Heart right ventricle (tissue), 16 donors: ENCODE data around the gene SPTBN5. TPM values are rescaled to one million over a fixed set of nuclear protein-coding genes. Genes with fewer than 3 reads are reported as not detected.

Experiments used
- ATAC-seq, 8 donors: fragments of 200-7000 bp; cut with Tn5 transposase; one replicate each; pipeline ENCODE4 v1.9.1; 2020; ENCODE audit warnings: mild to moderate bottlenecking in 8 of 8, moderate library complexity in 8 of 8, moderate number of reproducible peaks in 1 of 8
- DNase-seq, 2 donors: peaks; one replicate each; pipeline ENCODE4 v3.0.0-alpha.2; 2020
- H3K27ac ChIP-seq, 10 donors: fragments of 200-600 bp; sonication (generic) in 2 of 10; one replicate each; pipeline versions ENCODE4 v1.5.0 to v1.8.0; 2020 to 2022; ENCODE audit warnings: mild to moderate bottlenecking in 3 of 10
- H3K27me3 ChIP-seq, 7 donors: fragments of 200-600 bp; one replicate each; pipeline ENCODE4 v1.8.0; 2021 to 2022; ENCODE audit warnings: mild to moderate bottlenecking in 2 of 7
- H3K36me3 ChIP-seq, 9 donors: fragments of 200-600 bp; sonication (generic) in 1 of 9; one replicate each; pipeline versions ENCODE4 v1.5.0 to v1.8.0; 2020 to 2022; ENCODE audit warnings: mild to moderate bottlenecking in 2 of 9
- H3K4me1 ChIP-seq, 9 donors: fragments of 200-600 bp; sonication (generic) in 1 of 9; one replicate each; pipeline versions ENCODE4 v1.5.0 to v1.8.0; 2020 to 2022; ENCODE audit warnings: mild to moderate bottlenecking in 4 of 9
- H3K4me3 ChIP-seq, 10 donors: fragments of 200-600 bp; sonication (generic) in 2 of 10; one replicate each; pipeline versions ENCODE4 v1.5.0 to v1.8.0; 2020 to 2022; ENCODE audit warnings: mild to moderate bottlenecking in 7 of 10, moderate library complexity in 2 of 10
- H3K9me3 ChIP-seq, 11 donors: fragments of 200-600 bp in 10 of 11; sonication (generic) in 2 of 11; one replicate each; pipeline versions ENCODE4 v1.5.0 to v1.8.0; 2013 to 2022; ENCODE audit warnings: mild to moderate bottlenecking in 2 of 11, control low read depth in 1 of 11, moderate library complexity in 1 of 11
- WGBS, 2 donors: extraction: QIAGEN DNeasy Blood & Tissue Kit; methylation state at CpG; one replicate each; pipeline ENCODE4 v1.1.7; 2013; ENCODE audit warnings: inconsistent platforms in 1 of 2; 5-methylcytosine and 5-hydroxymethylcytosine counted together
- intact Hi-C, 10 donors: fragments of 100-400 bp; cut with DNase I; formaldehyde crosslinking; loops; one replicate each; pipeline versions ENCODE4 v1.11.1 to v1.14.2; 2022
- polyA plus RNA-seq, 2 donors: library from polyadenylated mRNA; stranded (reverse); fragments of 200-250 nt; gene quantifications; one replicate each; pipeline ENCODE4 v1.2.3, GENCODE V29; 2013
- total RNA-seq, 10 donors: library from RNA; stranded (reverse); fragmentation: NEBNext Ultra II Directional in 3 of 10; extraction: Animal tissue kit (Norgen Biotek cat#: 25700) in 3 of 10; gene quantifications; one replicate each; pipeline versions ENCODE4 v1.2.1 to v1.2.4, GENCODE V29; 2021 to 2023
- TF ChIP-seq, protein P1 (sequence below), 9 donors: fragments of 200-600 bp; sonication (generic) in 2 of 9; IDR thresholded peaks; one replicate each; pipeline versions ENCODE4 v1.5.0 to v1.8.0; 2021 to 2022; ENCODE audit warnings: antibody characterized with exemption in 9 of 9, mild to moderate bottlenecking in 5 of 9, moderate library complexity in 1 of 9
- donor health status: Arrhythmogenic right ventricular cardiomyopathy.
- donor health status: ischemic (EF 13 %, LVEDD 7.1; RV severe dilation, severe dysfunction).
- donor health status: healthy with polysubstance abuse.
- donor health status: DM: no; HTN: yes; CAD: no.
- donor health status: DM: no; HTN: no; CAD: no.
- donor health status: ischemic (EF 25% LVEDD 6.9; RV normal size, moderate dysfunction).
- donor health status: ischemic (EF 25% LVEDD 5.7; RV mildly dilated, moderate dysfunction).
- donor health status: healthy.
- donor health status: DM: yes; HTN: yes; CAD: no.
- donor health status: Ischemic cardiomyopathy.
- donor health status: ischemic (EF 35%, LVEDD 5.7; RV mildly dilated, moderate dysfunction).
- donor health status: nonischemic (EF 11% LVEDD 7.7; RV severe dilation, severe dysfunction).
- donor health status: DM: yes; HTN: yes; CAD: no.
- donor health status: PGD.
- donor health status: ischemic (EF 29% LVEDD 5.4; RV normal size, mild dysfunction).
- donor health status: nonischemic (EF 23%, LVEDD 6.1; RV moderate dilation, normal function).

The SPTBN5 gene
- total and polyA plus RNA-seq, 12 donors: 0.94 to 8.7 (median 2.4) TPM

DNA sequence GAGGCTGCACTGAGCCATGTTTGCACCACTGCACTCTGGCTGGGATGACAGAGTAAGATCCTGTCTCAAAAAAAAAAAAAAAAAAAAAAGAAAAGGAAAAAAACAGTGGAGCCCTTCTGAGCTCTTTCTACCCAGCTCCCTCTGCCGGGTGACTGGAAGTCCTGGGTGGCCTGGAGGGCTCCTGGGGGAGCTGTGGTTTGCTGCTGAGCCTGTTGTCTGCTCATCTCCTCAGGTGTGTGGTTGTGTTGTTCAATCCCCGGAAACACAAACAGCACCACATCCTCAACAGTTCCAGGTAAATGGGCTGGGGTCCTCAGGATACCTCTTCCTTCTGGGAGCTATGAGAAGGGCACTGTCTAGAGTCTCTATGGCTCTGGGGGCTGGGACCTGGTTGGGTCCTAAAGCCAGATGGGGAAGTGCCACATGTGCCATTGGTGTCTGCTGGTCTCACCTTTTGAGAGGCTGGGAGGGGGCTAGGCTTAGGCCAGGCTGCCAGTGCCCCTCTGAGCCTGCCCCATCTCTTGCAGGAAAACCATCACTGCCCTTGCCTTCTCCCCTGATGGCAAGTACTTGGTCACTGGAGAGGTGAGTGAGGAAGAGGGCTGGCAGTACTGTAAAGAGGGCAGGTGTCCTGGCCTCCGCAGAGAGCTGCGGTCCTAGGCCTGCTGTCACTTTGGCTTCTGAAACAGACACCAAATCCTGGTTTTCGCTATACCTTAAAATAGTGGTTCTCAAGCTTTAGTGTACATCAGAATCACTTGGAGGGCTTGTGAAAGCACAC, 83.0 kb downstream of the SPTBN5 start:
- Histone ChIP-seq H3K36me3 (peaks cover 0 to 40% (median 0%) of the 10 kb centered on the region in 9 donors), H3K9me3 (no peaks in the 10 kb centered on the region), H3K27me3 (no peaks in the 10 kb centered on the region), H3K27ac (no peak overlapping the region), H3K4me3 (no peak overlapping the region), H3K4me1 (peaks cover 0 to 27% (median 6%) of the 10 kb centered on the region in 9 donors)
- intact Hi-C loops: loop anchor here (1.0 to 10.0 kb wide), 11 partner anchors 37 to 346 kb away; partner anchors contain the start of genes MAPKBP1 (in 7 of the 10) and TYRO3 (in 5 of the 10)
- TF ChIP-seq, protein P1, sequence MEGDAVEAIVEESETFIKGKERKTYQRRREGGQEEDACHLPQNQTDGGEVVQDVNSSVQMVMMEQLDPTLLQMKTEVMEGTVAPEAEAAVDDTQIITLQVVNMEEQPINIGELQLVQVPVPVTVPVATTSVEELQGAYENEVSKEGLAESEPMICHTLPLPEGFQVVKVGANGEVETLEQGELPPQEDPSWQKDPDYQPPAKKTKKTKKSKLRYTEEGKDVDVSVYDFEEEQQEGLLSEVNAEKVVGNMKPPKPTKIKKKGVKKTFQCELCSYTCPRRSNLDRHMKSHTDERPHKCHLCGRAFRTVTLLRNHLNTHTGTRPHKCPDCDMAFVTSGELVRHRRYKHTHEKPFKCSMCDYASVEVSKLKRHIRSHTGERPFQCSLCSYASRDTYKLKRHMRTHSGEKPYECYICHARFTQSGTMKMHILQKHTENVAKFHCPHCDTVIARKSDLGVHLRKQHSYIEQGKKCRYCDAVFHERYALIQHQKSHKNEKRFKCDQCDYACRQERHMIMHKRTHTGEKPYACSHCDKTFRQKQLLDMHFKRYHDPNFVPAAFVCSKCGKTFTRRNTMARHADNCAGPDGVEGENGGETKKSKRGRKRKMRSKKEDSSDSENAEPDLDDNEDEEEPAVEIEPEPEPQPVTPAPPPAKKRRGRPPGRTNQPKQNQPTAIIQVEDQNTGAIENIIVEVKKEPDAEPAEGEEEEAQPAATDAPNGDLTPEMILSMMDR (IDR thresholded peaks at IDR 0.05): no peak
- DNase-seq (no peak), ATAC-seq (peak in 4 of 8 donors; percentile 6 to 10 (median 8))
- WGBS, 2 donors: 95% methylated on average over 5 of the region's 5 CpGs

DNA sequence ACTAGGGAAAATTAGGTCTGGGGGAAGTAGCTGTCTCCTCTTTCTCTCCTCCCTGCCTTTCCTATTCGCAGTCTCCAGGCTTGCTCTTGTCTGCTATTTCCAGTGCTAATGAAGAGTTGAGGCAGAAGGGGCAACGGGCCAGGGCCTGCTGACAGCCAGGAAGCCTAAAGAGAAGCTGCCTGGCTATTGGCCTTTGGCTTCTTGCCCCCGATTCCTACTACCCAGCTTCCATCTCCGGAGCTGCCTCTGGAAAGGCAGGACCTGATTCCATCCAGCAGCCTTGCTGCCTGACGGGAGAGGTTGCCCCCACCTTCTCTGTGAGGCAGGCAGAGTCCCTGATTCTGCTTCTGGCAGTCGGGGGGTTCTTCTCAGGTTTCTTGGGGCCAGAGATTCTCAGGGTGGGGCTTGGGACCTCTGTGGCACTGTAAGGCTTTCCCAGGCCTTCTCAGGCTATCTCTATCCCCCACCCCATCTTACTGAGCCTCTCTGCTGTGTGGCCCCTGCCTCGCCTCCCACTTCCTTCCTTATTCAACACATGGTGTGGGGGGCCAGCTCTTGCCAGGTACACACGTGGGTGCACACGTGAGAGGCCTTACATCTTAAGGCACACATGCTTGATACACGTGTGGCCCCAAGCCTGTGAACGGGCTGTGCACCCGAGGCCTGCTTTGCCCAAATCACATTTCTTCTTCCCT, 84.2 kb downstream of the SPTBN5 start:
- TF ChIP-seq, protein P1 (IDR thresholded peaks at IDR 0.05): no peak
- no peak for ATAC-seq
- intact Hi-C loops: loop anchor here in 9 of 10 donors (5.0 to 10.0 kb wide), 8 partner anchors 37 to 345 kb away; partner anchors contain the start of genes TYRO3 (in 5 of the 9) and MAPKBP1 (in 3 of the 9)
- H3K9me3 ChIP-seq: no peaks in the 10 kb centered on the region
- H3K4me3 ChIP-seq: no peak overlapping the region
- no peak for DNase-seq
- no peak overlapping the region for H3K27ac ChIP-seq
- peaks cover 0 to 28% (median 0%) of the 10 kb centered on the region in 9 donors for H3K36me3 ChIP-seq
- peaks cover 0 to 36% (median 6%) of the 10 kb centered on the region in 9 donors for H3K4me1 ChIP-seq
- H3K27me3 ChIP-seq: no peaks in the 10 kb centered on the region
- 68 to 71% methylated on average over 12 of the region's 12 CpGs for WGBS, 2 donors

DNA sequence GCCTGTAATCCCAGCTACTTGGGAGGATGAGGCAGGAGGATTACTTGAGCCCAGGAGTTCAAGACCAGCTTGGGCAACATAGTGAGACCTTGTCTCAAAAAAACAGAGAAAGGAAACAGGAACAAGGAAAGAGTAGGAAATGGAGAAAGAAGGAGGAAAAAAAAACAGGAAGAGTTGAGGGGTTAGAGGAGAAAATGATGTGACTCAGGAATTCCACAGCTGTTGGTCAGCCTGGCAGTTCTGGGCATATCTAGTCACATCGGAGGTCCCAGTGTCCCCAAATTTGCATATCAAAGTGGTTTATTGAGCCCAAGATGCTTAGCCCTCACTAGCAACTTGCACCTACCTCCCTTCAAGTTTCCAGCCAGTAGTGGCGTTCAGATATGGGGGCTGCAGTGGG, 84.7 kb downstream of the SPTBN5 start:
- Histone ChIP-seq H3K4me3 (no peak overlapping the region), H3K36me3 (peaks cover 0 to 23% (median 0%) of the 10 kb centered on the region in 9 donors), H3K9me3 (no peaks in the 10 kb centered on the region), H3K27ac (no peak overlapping the region), H3K4me1 (peaks cover 0 to 40% (median 6%) of the 10 kb centered on the region in 9 donors), H3K27me3 (no peaks in the 10 kb centered on the region)
- TF ChIP-seq, protein P1 (IDR thresholded peaks at IDR 0.05): no peak
- no peak for ATAC-seq
- DNase-seq: no peak
- WGBS, 2 donors: 92 to 94% methylated on average over 2 of the region's 2 CpGs
- intact Hi-C loops: loop anchor here in 1 of 10 donors (10.0 kb wide), 1 partner anchor 204 kb away; no protein-coding TSS in a partner anchor
